Measurements from ENCODE around the gene KLF6. TPM values are rescaled to one million over a fixed set of nuclear protein-coding genes. Genes with fewer than 3 reads are reported as not detected.

Gene KLF6
- total and polyA plus RNA-seq, 2 of the 4 experiments (the other 2 are of a cell fraction): 69.0 to 123 TPM

GRCh38 chr10:3806603-3807002 is 21.6 kb upstream of the KLF6 start (continued):
- TF ChIP-seq, protein P1, sequence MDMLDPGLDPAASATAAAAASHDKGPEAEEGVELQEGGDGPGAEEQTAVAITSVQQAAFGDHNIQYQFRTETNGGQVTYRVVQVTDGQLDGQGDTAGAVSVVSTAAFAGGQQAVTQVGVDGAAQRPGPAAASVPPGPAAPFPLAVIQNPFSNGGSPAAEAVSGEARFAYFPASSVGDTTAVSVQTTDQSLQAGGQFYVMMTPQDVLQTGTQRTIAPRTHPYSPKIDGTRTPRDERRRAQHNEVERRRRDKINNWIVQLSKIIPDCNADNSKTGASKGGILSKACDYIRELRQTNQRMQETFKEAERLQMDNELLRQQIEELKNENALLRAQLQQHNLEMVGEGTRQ (IDR thresholded peaks at IDR 0.05; ENCODE audit: low read depth, low read length): peak; percentile 41; the same call in 1 of the 2 replicates

DNA sequence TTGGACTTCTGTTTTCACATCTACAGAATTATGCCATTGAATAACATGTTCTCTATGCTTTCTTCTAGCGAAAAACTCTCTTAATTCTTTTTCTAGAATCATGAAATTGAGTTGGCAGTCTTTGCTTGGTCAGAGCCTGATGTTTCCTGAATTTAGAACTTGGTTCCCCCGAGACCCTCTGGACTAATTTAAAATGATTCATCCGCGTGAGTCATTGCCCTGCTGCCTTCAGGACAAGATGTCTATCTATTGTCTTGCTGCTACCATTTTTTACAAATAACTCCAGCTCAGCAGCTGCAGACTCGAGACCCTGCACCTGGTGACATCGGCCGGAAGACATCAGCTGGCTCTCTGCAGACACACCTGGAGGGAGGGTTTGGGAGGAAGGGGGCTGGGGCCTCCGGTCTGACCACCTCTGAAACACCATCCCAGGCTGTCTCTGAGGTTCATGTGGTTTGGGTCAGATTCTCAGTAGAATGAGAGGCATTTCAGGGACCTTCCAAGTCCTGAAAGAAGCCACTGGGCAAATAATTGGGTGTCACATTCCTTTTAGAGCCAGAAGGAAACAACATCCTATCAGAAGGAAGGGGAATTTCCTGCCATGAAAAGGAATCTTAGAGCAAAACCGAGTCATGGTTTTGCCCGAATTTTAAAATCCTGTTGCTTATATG is 20.9 kb upstream of the KLF6 start:
- intact Hi-C loops (cut with micrococcal nuclease) (no loop called here), dilution Hi-C loops (cut with HindIII; ENCODE audit: low sequenced_read_pairs, unreplicated experiment) (no loop called here), in situ Hi-C loops (cut with MboI; ENCODE audit: low sequenced_read_pairs) (loop anchor here (5.0 kb wide), 1 partner anchor 81 kb away; no protein-coding TSS in a partner anchor)
- Histone ChIP-seq H4K20me1 (ENCODE audit: insufficient read depth, low read length) (no peaks in the 10 kb centered on the region), H2BK20ac (ENCODE audit: low read depth, low read length) (peak overlapping the region; percentile 44), H3K4me1 (ENCODE audit: control insufficient read depth, insufficient read depth, low read length) (peaks cover 24% of the 10 kb centered on the region), H3K4me3 (ENCODE audit: insufficient read depth, low read depth, low read length) (no peak overlapping the region), H3K9me3 (ENCODE audit: control insufficient read depth, insufficient read depth, low read length) (no peaks in the 10 kb centered on the region), H3K9me1 (ENCODE audit: insufficient read depth, low read length) (peaks cover 33% of the 10 kb centered on the region), H3K4me2 (ENCODE audit: low read depth, low read length) (peak overlapping the region; percentile 3), H3K56ac (ENCODE audit: extremely low read depth, insufficient read depth, low read length) (peak overlapping the region; percentile 27; the same call in 1 of the 2 replicates), H2AK5ac (ENCODE audit: low read depth, low read length) (peak overlapping the region; percentile 74), H4K91ac (ENCODE audit: insufficient read depth, low read depth, low read length) (peak overlapping the region; percentile 76), H3K23ac (ENCODE audit: low read depth, low read length) (peak overlapping the region; percentile 77), H2BK5ac (ENCODE audit: low read depth, low read length, poor library complexity, severe bottlenecking) (peak overlapping the region; percentile 89), H2AK9ac (replicated peaks; ENCODE audit: low read depth, low read length, poor library complexity) (no peak overlapping the region), H3K27ac (ENCODE audit: insufficient read depth, low read length) (peak overlapping the region; percentile 84), H3K9ac (ENCODE audit: low read depth, low read length) (no peak overlapping the region), H3K18ac (ENCODE audit: low read depth, low read length) (peak overlapping the region; percentile 37), H2BK15ac (ENCODE audit: low read depth, low read length) (peak overlapping the region; percentile 75), H4K5ac (ENCODE audit: low read depth, low read length) (peak overlapping the region; percentile 22), H4K8ac (ENCODE audit: low read depth in 2 of 2, low read length in 2 of 2) (peak overlapping the region; percentile 17 to 71; a peak in 3 of 4 replicates), H3K36me3 (ENCODE audit: control insufficient read depth, insufficient read depth, low read length) (no peaks in the 10 kb centered on the region), H3K4ac (ENCODE audit: low read depth, low read length) (peak overlapping the region; percentile 71), H3K14ac (replicated peaks; ENCODE audit: low read depth, low read length) (peak overlapping the region; percentile 67), H3K79me1 (ENCODE audit: low read depth in 1 of 2, low read length in 2 of 2) (peaks cover 0 to 31% of the 10 kb centered on the region in 2 experiments; a peak in 2 of 4 replicates), H3K27me3 (ENCODE audit: control insufficient read depth, insufficient read depth, low read length) (no peaks in the 10 kb centered on the region), H2AFZ (replicated peaks; ENCODE audit: low read length, poor library complexity) (peak overlapping the region; percentile 2), H2BK120ac (ENCODE audit: low read depth, low read length) (peak overlapping the region; percentile 70)
- POLR2A ChIA-PET (ENCODE audit: unreplicated experiment): interaction anchor here (0.9 kb wide), 1 partner anchor 21 kb away, joined by 5 read pairs; the partner anchor contains the start of gene KLF6
- BruUV-seq (replicated peaks): no TSS peak
- no peak for TF ChIP-seq RCOR1 (IDR thresholded peaks at IDR 0.05; ENCODE audit: insufficient replicate concordance, low read length)
- no peak for TF ChIP-seq RFX5 (IDR thresholded peaks at IDR 0.05; ENCODE audit: low read depth, low read length)
- peak; percentile 79; the same call in 1 of the 2 replicates for TF ChIP-seq FOS (IDR thresholded peaks at IDR 0.05; ENCODE audit: low read depth, low read length)
- CTCF ChIA-PET: no interaction called here
- ATAC-seq (ENCODE audit: low read depth): no peak; the same call in 1 of the 2 replicates
- peak; percentile 77 for DNase-seq
- 33% methylated on average over 3 of the region's 10 CpGs; no CpG with 5 or more reads in 1 of the 2 experiments for WGBS, 2 experiments (ENCODE audit: extremely low coverage in 2 of 2, insufficient read length in 1 of 2)
